Measurements from ENCODE around the gene GPRC5B.

DNA sequence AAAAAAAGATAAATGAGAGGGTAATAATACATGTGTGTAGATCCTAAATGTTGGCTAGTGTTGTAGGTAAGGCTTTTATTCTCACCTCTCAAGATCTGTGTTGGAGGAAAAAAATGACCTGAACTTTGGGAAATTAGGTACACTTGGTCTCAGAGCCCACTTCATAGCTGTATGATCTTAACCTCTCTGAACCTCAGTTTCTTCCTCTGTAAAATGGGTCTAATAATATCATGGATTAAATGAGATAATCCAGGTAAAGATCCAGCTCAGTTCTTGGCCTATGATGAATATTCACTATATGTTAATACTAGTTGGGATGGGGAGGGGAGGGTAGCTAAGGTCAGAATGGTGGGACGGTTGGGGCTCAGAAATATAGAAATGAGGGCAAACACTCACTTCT, 24.3 kb upstream of the GPRC5B start:
- TF ChIP-seq, protein P1, sequence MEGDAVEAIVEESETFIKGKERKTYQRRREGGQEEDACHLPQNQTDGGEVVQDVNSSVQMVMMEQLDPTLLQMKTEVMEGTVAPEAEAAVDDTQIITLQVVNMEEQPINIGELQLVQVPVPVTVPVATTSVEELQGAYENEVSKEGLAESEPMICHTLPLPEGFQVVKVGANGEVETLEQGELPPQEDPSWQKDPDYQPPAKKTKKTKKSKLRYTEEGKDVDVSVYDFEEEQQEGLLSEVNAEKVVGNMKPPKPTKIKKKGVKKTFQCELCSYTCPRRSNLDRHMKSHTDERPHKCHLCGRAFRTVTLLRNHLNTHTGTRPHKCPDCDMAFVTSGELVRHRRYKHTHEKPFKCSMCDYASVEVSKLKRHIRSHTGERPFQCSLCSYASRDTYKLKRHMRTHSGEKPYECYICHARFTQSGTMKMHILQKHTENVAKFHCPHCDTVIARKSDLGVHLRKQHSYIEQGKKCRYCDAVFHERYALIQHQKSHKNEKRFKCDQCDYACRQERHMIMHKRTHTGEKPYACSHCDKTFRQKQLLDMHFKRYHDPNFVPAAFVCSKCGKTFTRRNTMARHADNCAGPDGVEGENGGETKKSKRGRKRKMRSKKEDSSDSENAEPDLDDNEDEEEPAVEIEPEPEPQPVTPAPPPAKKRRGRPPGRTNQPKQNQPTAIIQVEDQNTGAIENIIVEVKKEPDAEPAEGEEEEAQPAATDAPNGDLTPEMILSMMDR (conservative IDR thresholded peaks at IDR 0.05): no peak
- TF ChIP-seq ZFX (IDR thresholded peaks at IDR 0.05): no peak
